ENCODE data around the gene RPS6KA6.

- TF ChIP-seq, protein P1, sequence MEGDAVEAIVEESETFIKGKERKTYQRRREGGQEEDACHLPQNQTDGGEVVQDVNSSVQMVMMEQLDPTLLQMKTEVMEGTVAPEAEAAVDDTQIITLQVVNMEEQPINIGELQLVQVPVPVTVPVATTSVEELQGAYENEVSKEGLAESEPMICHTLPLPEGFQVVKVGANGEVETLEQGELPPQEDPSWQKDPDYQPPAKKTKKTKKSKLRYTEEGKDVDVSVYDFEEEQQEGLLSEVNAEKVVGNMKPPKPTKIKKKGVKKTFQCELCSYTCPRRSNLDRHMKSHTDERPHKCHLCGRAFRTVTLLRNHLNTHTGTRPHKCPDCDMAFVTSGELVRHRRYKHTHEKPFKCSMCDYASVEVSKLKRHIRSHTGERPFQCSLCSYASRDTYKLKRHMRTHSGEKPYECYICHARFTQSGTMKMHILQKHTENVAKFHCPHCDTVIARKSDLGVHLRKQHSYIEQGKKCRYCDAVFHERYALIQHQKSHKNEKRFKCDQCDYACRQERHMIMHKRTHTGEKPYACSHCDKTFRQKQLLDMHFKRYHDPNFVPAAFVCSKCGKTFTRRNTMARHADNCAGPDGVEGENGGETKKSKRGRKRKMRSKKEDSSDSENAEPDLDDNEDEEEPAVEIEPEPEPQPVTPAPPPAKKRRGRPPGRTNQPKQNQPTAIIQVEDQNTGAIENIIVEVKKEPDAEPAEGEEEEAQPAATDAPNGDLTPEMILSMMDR (IDR thresholded peaks at IDR 0.05; ENCODE audit: poor library complexity) = no peak
- no peak for TF ChIP-seq EZH2 (IDR thresholded peaks at IDR 0.05; ENCODE audit: borderline replicate concordance)
Measured at GRCh38 chrX:84155938-84156337, 32.1 kb downstream of the RPS6KA6 start.

All from hepatocyte (in vitro differentiated cells).